ENCODE data around the gene IL16.

DNA sequence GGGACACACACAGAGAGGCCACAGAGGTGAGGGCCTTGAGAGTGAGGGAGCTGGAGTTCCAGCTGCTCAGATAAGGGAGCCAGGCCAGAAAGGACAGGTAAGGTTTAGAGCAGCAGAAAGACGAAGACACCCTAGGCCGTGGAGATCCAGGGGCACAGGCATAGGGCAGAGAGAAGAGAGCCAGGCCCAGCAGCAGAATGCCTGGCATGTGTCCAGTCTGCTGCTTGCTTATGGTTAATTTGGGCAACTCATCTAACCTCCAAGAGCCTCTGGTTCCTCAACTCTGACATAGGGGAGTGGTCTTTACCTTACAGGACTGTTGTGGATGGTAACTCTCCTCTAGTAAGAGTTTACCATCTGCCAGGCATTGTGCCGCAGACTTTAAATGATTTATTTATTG lies 91.4 kb downstream of the IL16 start:
- TF ChIP-seq EZH2 (optimal IDR thresholded peaks at IDR 0.05; ENCODE audit: low read depth, low read length) (no peak), CTCF (IDR thresholded peaks at IDR 0.05; ENCODE audit: low read length) (no peak)
